Colon (tissue), 2 donors: ENCODE results near the gene DISP2.

Source experiments
- FAIRE-seq: peaks from 2 replicates; lab custom pipeline; 2012; peaks lifted over from hg19 to GRCh38; lab: Jason Lieb, UNC
- donor health status: control.
- donor health status: control.

DISP2 gene

DNA sequence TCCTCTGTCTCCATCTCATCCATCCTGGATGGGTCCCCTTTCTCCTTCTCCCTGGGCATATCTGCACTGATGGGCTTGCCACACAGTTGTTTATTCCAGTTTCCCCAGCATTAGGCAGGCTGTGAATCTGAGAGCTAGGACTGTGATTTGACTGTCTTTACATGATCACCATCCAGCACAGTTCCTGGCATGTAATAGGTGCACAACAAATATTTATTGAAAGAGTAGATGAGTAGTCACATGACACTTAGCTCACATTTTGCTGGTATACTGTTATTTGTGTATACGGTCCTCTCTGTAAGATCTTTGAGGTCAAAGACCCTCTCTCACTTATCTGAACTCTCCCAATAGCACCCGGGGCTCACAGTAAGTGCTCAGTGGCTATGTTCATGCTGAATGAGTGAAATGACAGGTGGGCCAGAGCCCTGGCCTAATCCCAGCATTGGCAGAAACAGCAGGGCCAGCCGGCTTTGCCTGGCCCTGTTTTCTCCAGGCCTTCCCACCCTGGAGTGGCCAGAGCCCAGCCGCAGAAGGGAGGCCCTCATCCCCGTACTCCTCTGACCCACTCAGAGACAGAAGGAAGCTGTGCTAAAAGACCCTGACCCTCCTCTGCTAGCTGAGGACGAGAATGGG is 66.6 kb downstream of the DISP2 start:
- FAIRE-seq = no peak

DNA sequence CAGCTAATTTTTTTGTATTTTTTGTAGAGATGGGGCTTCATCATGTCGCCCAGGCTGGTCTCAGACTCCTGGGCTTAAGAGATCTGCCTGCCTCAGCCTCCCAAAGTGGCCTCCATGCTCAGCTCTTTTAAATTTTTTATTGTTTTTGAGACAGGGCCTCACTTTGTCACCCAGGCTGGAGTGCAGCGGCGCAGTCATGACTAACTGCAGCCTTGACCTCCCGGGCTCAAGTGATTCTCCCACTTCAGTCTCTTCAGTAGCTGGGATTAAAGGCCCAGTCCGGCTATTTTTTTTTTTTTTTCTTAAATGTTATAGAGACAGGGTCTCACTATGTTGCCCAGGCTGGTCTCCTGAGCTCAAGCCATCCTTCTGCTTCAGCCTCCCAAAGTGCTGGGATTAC is 67.7 kb downstream of the DISP2 start:
- no peak for FAIRE-seq

DNA sequence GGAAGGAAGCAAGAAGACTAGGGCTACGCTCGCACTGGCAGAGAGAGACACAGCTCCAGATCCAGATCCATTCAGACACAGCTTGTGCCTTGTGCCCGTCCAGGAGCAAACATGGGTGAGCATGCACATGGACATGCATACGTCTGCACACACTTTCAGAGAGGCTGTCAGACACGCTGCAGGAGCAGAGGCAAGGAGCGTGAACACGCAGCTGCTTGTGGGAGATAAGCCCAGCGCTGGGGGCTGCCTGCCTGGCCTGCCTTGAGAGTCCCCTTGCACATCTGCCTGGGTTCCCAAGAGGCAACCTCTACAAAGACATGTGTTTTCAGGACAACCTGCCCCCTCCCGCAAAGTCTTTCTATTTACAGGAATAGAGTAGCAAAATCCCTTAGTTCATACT is 69.2 kb downstream of the DISP2 start:
- no peak for FAIRE-seq

DNA sequence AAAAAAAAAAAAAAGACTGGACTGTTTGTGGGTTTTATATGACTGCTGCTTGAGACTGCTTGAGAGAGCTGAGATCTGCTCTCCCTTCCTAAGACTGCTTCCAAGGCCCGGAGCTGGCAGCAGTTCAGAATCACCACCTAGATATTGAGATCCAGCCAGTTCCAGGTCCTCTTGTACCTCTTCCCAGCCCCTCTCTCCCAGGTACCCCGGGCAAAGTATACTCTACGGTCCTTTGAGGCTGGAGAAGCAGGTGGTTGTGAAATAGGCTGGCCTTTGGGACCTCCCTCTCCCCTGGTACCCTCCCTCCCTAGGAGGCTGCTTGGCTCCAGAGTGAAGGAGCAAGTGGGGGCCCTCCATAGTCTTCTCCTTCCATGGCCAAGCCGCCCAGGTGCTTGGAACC is 70.2 kb downstream of the DISP2 start:
- FAIRE-seq = no peak
